NCI-H2196 treated with DMSO at 0.1 percent for 48 hours (cell line): Measurements from ENCODE around the gene ETFA.

Experiments used
- DNase-seq: peaks from one replicate; lab custom pipeline; 2025; ENCODE audit not compliant: unreplicated experiment; lab: John Stamatoyannopoulos, UW

ETFA gene

DNA sequence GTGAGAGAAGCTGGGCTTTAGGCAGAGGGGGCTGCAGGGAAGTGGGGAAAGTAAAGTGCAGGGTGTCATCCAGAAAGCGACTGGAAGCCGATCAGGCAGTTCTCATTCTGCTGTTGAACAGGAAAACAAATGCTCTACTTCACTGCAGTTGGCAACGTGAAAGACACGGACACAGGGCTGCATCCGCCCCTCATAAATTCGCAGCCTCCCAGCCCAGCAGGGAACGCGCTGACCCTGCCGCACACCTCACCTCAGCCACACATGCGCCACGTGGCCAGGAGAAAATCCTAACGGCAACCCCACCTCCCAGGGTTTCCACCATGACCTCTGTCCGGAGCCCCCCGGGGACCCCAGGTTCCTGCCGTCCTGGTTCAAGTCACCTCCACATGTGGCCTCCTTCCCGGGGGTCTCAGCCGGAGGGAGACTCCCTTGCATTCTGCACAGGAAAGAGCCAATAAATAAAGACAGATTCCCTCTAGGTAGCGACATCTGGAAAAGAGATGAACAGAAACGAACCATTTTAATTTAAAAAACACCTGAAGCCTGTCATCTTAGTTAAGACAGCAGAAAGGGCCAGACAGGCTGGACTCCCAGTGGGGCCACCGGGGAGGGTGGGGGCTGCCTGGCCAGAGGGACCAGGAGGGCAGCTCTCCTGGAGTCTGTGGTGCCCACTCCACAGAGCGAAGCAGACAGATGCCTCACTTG is 132.8 kb downstream of the ETFA start:
- DNase-seq = no peak

DNA sequence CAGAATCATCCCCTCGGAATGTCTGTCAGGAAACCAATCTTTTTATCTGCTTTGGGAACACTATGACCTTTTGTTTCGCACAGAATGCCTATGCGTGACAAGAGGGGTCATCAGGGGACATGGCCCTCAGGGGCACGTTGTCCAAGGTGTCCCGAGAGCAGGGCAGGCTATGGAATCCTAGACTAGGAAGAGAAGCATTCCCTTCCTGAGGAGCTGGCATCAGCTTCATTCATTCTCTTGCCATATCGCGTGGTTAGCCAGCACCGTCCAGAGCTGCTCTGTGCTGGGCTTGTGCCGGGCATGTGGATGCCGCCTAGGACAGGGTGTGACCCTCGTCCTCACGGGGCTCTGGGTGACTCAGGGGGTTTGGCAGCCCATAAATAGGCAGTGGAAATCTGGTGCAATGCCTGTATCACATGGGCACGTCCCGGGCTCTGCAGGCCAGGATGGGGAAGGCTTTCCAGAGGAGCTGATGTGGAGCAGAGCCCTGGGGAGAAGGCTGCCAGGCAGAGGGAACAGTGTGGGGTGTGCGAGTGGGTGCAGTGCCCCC is 133.7 kb downstream of the ETFA start:
- DNase-seq = no peak

DNA sequence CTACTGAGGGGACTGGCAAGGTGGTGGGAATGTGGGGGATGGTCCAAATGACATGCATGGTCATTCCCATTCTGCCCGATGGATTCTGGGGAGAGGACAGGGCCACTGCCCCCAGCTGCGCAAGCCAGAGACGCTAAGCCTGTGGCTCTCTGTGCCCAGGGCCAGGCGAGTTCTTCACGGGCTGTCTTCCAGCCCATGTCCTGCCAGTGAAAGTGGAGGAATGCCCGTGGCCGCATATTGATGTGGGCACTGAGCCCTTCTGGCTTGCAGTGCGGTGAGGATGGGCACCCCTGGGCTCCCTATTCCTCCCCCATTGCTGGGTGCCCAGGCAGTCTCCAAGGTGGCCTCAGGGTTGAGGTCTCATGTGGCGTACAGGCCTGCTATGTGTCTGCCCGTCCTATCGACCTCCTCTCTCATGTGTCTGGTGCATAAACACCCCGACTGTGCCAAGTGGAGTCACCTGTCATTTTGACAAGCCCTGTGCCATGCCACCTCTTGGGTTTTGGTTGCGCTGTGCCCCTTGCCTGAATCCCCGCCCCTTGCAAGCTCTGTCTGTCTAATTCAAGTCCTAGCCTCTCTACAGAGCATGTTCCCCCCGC is 134.7 kb downstream of the ETFA start:
- no peak for DNase-seq

DNA sequence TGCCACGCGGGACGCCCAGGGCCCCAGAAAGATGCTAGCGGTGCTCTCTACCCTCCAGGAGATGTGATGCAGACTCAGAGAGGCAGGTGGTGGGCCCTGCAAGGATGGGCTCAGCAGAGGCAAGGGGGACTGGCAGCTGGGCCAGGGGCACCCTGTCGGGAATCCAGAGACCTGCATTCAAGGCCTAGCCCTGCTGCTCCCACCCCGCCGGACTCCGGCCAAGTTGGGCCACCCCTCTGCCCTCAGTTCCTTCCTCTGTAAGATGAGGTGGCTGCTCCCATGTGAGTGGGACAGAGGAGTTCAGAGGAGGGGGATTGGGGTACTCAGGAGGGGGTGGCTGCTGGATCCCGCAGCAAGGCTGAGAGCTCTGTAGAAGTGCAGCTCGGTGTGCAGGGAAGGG is 135.2 kb downstream of the ETFA start:
- DNase-seq = no peak

DNA sequence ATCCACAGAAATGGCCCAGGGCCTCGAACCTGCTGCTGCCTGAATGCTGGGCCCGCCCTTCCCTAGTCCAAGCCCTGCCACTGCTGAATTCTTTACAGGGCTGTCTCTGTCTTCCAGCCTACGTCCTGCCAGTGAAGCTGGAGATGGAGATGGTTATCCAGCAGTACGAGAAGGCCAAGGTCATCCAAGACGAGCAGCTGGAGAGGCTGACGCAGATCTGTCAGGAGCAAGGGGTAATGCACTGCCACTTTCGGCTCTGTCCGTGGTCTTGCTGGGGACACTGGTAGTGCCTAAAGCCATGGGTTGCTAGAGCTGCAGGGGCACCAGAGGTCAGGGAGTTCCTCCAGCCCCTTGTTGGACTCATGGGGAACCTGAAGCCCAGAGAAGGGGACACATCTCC is 135.8 kb downstream of the ETFA start:
- DNase-seq = no peak

DNA sequence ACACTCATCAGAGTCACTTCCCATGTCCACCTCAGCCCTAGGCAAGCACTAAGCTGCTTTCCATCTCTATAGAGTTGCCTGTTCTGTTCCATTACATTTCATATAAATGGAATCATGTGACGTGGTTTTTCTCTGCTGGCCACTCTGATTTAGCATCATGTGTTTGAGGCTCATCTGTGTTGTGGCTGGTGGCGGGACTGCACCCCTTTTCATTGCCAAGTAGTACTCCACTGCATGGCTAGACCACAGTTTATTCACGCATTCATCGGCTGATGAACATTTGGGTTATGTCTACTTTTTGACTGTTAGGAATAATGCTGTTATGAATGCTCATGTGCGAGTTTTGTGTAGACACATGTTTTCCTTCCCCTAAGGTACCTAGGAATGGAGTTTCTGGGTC is 136.6 kb downstream of the ETFA start:
- DNase-seq = no peak

DNA sequence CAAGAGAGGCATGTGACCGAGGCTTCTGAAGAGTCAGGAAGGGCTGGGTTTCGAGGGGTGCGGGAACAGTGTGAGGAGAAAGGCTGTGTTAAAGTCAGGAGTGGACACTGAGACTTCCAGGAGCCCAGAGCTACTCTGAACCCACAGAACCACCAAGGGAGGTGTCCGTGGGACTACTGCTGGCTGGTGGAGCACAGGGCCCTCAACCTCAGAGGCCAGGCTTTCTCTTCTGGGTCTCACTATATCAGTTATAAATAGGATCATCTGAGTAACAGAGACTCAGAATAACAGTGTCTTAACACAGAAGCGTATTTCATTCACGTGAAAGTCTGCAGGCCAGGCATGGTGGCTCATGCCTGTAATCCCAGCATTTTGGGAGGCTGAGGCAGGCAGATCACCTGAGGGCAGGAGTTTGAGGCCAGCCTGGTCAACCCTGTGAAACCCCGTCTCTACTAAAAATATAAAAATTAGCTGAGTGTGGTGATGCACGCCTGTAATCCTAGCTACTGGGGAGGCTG is 137.9 kb downstream of the ETFA start:
- DNase-seq = no peak

DNA sequence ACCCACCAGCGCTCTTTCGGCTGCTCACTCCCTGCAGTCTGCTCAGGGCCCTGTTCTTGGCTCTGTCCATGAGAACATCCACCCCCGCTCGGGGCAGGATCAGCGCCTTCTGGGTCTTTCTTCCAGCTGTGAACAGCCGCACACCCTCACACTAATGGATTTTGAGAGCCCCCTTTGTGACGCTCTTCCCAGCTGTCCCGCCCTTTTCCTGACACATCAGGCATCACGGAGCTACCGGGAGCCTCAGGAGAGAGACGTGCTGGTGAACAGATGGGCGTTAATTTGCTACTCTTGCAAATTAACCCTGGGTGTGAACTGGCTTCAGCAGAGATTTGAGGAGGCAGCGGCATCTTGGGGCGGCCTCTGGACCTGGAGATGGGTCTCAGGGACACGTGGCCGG is 138.5 kb downstream of the ETFA start:
- DNase-seq = no peak

DNA sequence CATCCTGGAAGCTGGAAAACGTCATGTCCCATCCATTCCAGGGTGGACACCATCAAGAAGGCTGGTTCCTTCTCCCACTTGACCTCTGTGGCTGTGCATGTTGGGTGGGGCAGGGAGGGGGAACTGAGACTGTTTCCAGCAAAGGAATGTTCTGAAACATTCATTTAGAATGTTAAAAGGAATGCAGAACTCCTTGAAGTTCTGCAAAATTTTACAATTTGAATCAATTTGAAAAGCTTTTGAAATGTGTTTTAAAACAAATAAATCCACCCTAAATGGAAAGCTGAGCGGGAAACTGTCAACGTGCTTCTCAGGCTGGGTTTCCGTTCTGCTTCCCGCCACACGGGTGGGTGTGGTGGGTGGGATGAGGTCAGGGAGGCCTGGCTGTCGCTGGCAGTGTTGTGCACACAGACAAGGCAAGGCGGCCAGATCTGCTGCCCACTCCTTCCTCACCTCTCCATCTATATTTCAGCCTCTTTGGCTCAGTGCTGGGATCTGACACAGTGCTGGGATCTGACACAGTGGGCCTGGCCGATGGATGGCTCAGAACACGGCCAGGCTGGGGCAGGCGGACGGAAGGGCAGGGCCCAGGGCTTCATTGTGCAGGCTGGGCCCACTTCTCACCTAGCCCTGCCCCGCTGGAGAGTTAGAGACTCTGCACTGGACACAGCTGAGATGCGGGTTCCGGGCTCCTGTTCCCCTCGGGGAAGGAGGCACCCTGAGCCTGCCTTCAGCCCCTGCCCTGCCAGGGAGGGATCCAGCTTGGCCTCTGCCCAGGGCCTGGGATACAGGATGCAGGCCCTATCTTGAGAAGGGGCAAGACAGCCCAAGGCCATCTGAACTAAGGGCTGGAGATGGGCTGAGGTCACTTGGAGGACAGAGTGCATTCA is 141.1 kb downstream of the ETFA start:
- DNase-seq = no peak

DNA sequence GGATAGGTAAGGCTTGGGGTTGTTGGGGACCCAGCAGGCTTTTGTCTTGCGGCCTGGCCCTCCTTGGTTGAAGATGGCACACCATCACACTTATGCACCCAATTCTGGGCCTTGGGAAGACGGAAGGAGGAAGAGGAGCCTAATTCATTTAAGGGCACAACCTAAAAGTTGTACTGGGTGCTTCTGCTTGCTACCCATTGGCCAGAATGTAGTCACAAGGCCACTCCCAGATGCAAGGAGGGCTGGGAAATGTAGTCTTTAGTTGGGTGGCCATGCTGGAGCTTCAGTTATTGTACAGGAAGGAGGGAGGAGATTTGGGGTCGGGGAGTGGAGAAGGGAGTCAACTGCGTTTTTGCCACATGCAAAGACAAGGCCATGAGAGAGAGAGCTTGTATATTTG is 142.3 kb downstream of the ETFA start:
- no peak for DNase-seq

DNA sequence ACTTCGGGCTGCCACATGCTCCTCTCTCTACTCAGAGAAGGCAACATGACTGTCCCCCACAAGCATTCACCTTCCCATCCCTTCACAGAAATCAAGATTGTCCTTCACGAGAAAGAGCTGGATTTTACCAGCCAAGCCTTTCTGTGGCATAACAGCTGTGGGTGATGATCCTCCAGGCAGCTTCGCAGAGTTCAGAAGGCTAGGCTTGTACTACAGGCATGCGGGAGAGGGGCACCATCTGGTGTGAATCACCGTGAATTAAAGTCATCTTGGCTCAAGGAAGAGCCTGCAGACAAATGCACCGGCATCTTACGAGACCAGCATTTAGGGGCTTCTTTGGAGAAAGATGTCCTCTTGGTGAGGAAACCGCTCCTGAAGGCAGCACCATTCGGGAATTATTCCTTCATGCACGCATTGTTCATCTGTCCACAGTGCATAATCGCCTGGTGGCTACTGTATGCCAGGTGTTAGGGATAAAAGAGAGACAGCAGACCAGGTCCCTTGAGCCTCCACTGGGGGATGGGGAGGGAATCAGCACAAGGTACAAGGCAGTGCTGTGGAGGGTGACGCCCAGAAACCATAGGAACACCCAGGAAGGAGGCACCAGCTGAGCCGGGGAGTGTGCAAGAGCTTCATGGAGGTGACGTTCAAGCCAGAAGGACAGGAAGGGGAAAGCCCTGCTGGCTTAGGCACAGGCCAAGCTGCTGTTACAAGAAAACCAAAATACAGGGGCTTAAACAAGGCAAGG is 142.9 kb downstream of the ETFA start:
- no peak for DNase-seq

DNA sequence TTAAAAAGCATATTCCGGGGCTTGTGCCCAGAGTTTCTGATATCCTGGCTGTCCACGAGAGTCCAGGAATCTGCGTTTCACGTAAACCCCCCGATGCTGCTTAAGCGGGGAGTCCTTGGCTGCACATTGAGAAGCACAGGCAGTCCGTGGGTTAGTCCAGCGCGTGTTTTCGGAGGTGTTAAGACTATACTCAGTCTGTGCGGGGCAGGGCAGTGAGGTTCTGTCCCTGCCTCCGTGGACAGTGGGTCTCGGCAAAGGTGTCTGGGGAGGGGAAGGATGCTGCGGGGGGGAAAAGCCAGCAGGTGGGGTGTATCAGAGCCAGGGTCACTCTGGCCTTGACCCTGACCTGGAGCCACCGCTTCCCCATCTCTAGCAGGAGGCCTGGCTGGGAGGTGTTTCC is 145.3 kb downstream of the ETFA start:
- DNase-seq = no peak
